ENCODE measurements around the gene EPHB1.

The EPHB1 gene

DNA sequence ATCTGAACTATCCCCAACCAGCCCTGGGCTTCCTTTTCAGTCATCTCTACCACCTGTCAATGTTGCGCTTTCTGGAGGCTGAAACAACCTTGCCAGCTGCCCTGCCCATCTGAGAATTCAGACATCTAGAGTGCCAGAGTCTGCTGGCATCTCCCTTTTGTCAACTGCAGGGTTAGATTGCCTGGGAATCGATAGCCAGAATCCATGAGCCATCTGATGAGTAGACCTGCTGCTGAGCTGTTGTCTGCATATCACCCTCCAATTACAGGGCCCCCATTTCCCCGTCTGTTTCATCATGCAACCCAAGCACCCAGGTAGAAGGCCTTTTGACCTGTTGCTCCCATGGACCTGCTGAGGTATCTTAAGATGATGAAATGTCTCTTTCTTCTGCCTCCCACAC is 280.1 kb downstream of the EPHB1 start:
- H3K36me3 ChIP-seq = no peaks in the 10 kb centered on the region
- TF ChIP-seq, protein P1, sequence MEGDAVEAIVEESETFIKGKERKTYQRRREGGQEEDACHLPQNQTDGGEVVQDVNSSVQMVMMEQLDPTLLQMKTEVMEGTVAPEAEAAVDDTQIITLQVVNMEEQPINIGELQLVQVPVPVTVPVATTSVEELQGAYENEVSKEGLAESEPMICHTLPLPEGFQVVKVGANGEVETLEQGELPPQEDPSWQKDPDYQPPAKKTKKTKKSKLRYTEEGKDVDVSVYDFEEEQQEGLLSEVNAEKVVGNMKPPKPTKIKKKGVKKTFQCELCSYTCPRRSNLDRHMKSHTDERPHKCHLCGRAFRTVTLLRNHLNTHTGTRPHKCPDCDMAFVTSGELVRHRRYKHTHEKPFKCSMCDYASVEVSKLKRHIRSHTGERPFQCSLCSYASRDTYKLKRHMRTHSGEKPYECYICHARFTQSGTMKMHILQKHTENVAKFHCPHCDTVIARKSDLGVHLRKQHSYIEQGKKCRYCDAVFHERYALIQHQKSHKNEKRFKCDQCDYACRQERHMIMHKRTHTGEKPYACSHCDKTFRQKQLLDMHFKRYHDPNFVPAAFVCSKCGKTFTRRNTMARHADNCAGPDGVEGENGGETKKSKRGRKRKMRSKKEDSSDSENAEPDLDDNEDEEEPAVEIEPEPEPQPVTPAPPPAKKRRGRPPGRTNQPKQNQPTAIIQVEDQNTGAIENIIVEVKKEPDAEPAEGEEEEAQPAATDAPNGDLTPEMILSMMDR (IDR thresholded peaks at IDR 0.05) = no peak
- H3K9me3 ChIP-seq = no peaks in the 10 kb centered on the region
- no peaks in the 10 kb centered on the region for H3K4me1 ChIP-seq (ENCODE audit: control insufficient read depth in 1 of 2, insufficient read depth in 1 of 2, low read depth in 1 of 2, low read length in 1 of 2)
- H3K27ac ChIP-seq = no peak overlapping the region
- no peak overlapping the region for H3K4me3 ChIP-seq (ENCODE audit: low read depth in 1 of 2, low read length in 1 of 2)
- H3K27me3 ChIP-seq = no peaks in the 10 kb centered on the region

DNA sequence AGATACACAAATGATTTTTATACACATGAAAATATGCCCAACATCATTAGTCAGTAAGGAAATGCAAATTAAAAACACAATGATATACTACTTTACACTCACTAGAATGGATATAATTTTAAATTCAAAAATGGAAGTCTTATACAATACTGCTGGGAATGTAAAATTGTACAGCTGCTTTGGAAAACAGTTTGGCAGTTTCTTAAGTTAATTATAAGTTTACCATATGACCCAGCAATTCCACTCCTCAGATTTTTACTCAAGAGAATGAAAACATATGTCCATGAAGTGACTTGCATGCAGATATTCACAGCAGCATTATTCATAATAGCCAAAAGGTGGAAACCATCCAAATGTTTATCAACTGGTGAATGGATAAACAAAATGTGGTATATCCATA is 281.3 kb downstream of the EPHB1 start:
- Histone ChIP-seq H3K9me3 (no peaks in the 10 kb centered on the region), H3K36me3 (no peaks in the 10 kb centered on the region), H3K27ac (no peak overlapping the region), H3K27me3 (no peaks in the 10 kb centered on the region), H3K4me1 (ENCODE audit: control insufficient read depth in 1 of 2, insufficient read depth in 1 of 2, low read depth in 1 of 2, low read length in 1 of 2) (no peaks in the 10 kb centered on the region), H3K4me3 (ENCODE audit: low read depth in 1 of 2, low read length in 1 of 2) (no peak overlapping the region)
- TF ChIP-seq, protein P1 (IDR thresholded peaks at IDR 0.05) = no peak

DNA sequence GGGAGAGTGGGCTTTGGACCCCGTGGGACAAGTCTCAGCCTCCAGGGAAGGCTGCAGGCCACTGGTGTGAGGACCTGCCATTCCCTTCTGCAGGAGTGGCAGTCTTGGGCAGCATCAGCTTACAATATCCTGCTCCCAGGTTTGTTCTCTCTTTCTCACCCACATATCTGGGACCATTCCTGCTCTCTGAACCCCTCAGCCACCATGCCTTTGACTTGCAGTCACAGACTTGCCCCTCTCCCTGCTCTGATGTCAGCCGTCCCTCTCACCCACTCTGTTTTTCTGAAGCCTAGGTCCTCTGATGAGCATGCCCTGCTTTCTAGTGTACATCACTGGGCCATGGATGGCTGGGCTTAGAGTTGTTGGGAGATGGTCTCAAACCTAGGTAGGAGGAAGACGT is 282.1 kb downstream of the EPHB1 start:
- TF ChIP-seq, protein P1 (IDR thresholded peaks at IDR 0.05) = no peak
- no peaks in the 10 kb centered on the region for H3K36me3 ChIP-seq
- H3K27me3 ChIP-seq = no peaks in the 10 kb centered on the region
- no peaks in the 10 kb centered on the region for H3K4me1 ChIP-seq (ENCODE audit: control insufficient read depth in 1 of 2, insufficient read depth in 1 of 2, low read depth in 1 of 2, low read length in 1 of 2)
- no peaks in the 10 kb centered on the region for H3K9me3 ChIP-seq
- H3K27ac ChIP-seq = no peak overlapping the region
- H3K4me3 ChIP-seq (ENCODE audit: low read depth in 1 of 2, low read length in 1 of 2) = no peak overlapping the region

DNA sequence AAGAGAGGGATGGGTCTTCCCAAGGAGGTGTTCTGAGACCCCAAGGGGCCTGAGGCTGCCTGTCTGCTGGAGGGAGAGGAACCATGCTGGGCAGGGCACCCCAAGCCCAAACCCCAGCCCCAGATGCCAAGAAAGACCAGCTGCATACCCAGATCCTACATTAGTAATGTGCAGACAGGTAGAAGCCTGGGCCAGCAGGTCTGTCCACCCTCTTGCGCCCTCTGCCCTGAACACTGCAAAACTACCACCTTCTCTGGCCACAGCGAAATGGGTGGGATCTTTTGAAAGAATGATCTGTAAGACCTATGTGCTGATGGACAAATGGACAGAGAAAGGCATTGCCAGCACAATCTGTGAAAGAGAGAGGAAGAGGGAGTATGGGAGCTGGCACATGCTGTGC is 283.2 kb downstream of the EPHB1 start:
- H3K9me3 ChIP-seq = no peaks in the 10 kb centered on the region
- TF ChIP-seq, protein P1 (IDR thresholded peaks at IDR 0.05) = no peak

DNA sequence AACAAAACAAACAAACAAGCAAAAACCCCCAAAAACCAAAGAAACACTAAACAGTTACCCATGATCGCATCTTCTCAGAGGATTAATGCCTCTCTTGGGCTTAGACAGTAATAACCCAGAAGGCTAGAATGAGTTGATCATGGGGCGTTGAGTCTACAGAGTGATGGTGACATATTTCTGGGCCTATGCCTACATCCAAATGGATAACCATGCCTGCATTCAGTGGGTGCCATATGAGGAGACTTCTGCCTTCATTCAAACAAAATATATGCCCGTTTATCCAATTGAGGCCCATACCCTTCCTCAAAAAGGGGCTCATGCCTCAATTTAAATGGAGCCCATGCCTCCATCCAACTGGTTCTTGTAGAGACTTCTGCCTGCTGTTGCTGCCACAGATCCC is 284.0 kb downstream of the EPHB1 start:
- no peaks in the 10 kb centered on the region for H3K36me3 ChIP-seq
- H3K4me3 ChIP-seq (ENCODE audit: low read depth in 1 of 2, low read length in 1 of 2) = no peak overlapping the region
- no peaks in the 10 kb centered on the region for H3K4me1 ChIP-seq (ENCODE audit: control insufficient read depth in 1 of 2, insufficient read depth in 1 of 2, low read depth in 1 of 2, low read length in 1 of 2)
- H3K27me3 ChIP-seq = no peaks in the 10 kb centered on the region
- no peaks in the 10 kb centered on the region for H3K9me3 ChIP-seq
- TF ChIP-seq, protein P1 (IDR thresholded peaks at IDR 0.05) = no peak
- H3K27ac ChIP-seq = no peak overlapping the region

More for the DNA sequence above, 283.2 kb downstream of the EPHB1 start:
- Histone ChIP-seq H3K36me3 (no peaks in the 10 kb centered on the region), H3K27me3 (no peaks in the 10 kb centered on the region), H3K27ac (no peak overlapping the region), H3K4me3 (ENCODE audit: low read depth in 1 of 2, low read length in 1 of 2) (no peak overlapping the region), H3K4me1 (ENCODE audit: control insufficient read depth in 1 of 2, insufficient read depth in 1 of 2, low read depth in 1 of 2, low read length in 1 of 2) (no peaks in the 10 kb centered on the region)

DNA sequence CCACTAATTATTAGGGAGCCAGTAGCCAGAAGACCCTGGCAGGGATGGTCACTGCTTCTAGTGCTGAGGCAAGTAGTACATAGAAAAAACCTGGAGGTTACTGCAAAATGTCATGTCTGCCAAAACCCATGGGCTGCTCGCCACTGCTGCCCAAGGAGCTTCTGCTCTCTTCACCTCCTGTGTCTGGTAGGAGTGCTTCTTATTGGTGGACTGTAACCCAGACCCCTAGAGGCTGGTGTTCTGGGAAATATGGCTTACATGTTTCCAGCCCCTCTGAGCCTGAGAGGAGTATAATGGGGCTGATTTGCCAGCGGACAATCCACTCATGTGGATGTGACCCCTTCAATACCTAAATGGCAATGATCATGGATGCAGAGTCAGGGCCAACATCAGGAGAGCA is 286.4 kb downstream of the EPHB1 start:
- Histone ChIP-seq H3K4me1 (ENCODE audit: control insufficient read depth in 1 of 2, insufficient read depth in 1 of 2, low read depth in 1 of 2, low read length in 1 of 2) (no peaks in the 10 kb centered on the region), H3K9me3 (no peaks in the 10 kb centered on the region), H3K4me3 (ENCODE audit: low read depth in 1 of 2, low read length in 1 of 2) (no peak overlapping the region), H3K36me3 (no peaks in the 10 kb centered on the region), H3K27me3 (no peaks in the 10 kb centered on the region), H3K27ac (no peak overlapping the region)
- TF ChIP-seq, protein P1 (IDR thresholded peaks at IDR 0.05) = no peak

Measured in neutrophil (primary cell).